ENCODE data around the gene FSTL1. TPM values are rescaled to one million over a fixed set of nuclear protein-coding genes. Genes with fewer than 3 reads are reported as not detected.

The FSTL1 gene
- total and polyA plus RNA-seq, 2 of the 8 experiments (the other 6 are each of a cell fraction or from before 2014, with no cell fraction given), result 158 to 516 TPM

DNA sequence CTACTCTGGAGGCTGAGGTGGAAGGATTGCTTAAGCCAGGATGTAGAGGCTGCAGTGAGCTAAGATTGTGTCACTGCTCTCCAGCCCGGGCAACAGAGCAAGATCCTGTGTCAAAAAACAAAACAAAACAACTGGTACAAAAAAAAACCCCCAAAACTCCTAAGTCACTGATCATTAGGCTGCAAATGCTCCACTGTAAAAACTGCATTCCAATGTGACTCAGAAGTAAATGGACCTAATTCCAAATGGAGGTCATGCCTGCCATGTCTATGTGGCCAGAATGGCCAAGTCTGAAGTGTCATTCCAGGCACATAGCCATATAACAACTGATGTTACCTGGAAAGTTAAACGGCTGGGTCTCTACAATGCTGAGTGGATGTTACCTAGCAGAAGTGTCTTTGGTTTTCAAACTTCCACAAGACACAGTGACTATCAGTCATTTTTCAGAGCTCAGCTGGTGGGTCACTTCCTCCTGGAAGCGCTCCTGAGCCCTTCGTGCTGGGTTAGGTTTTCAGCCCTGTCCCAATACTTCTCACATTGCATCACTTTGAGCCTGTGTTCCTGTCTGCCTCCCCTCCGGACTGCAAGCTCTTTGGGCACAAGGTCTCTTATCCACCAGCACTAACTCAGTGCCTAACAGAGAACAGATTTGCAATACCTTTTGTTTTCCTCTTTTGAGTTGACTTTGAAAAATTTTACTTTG, 10.6 kb downstream of the FSTL1 start (continued):
- TF ChIP-seq SP4 (IDR thresholded peaks at IDR 0.05; ENCODE audit: low read length) (no peak), ZNF274 (IDR thresholded peaks at IDR 0.05; ENCODE audit: borderline replicate concordance, extremely low read depth, low read length) (no peak), SIN3A (conservative IDR thresholded peaks at IDR 0.05 in 1 of 2, IDR thresholded peaks at IDR 0.05 in 1 of 2; ENCODE audit: low read depth in 1 of 2, low read length in 2 of 2) (no peak), NRF1 (IDR thresholded peaks at IDR 0.05; ENCODE audit: low read depth, low read length) (no peak), KDM5A (IDR thresholded peaks at IDR 0.05; ENCODE audit: low read length) (no peak), KDM4A (IDR thresholded peaks at IDR 0.05; ENCODE audit: low read depth, low read length, severe bottlenecking) (no peak), GABPA (IDR thresholded peaks at IDR 0.05; ENCODE audit: borderline replicate concordance, insufficient read depth, low read length) (no peak), TEAD4 (IDR thresholded peaks at IDR 0.05; ENCODE audit: low read depth, low read length) (no peak), RAD21 (IDR thresholded peaks at IDR 0.05 in 1 of 2, conservative IDR thresholded peaks at IDR 0.05 in 1 of 2; ENCODE audit: low read depth in 2 of 2, low read length in 2 of 2) (no peak)
- TF ChIP-seq, protein P1, sequence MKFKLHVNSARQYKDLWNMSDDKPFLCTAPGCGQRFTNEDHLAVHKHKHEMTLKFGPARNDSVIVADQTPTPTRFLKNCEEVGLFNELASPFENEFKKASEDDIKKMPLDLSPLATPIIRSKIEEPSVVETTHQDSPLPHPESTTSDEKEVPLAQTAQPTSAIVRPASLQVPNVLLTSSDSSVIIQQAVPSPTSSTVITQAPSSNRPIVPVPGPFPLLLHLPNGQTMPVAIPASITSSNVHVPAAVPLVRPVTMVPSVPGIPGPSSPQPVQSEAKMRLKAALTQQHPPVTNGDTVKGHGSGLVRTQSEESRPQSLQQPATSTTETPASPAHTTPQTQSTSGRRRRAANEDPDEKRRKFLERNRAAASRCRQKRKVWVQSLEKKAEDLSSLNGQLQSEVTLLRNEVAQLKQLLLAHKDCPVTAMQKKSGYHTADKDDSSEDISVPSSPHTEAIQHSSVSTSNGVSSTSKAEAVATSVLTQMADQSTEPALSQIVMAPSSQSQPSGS (IDR thresholded peaks at IDR 0.05; ENCODE audit: low read length), result no peak
- TF ChIP-seq, protein P2, sequence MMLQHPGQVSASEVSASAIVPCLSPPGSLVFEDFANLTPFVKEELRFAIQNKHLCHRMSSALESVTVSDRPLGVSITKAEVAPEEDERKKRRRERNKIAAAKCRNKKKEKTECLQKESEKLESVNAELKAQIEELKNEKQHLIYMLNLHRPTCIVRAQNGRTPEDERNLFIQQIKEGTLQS (IDR thresholded peaks at IDR 0.05; ENCODE audit: insufficient read depth, low read depth, low read length), result no peak
